PFSK-1 (cell line): ENCODE measurements around the gene IL2RA.

Experiments used
- FOXP2 ChIP-seq: optimal IDR thresholded peaks from 2 replicates; pipeline ENCODE3; 2011; ENCODE audit warnings: borderline replicate concordance, control low read depth, inconsistent platforms; ENCODE audit not compliant: insufficient read depth; ENCODE audit errors: extremely low read length, extremely low read depth
- POLR2AphosphoS5 ChIP-seq: IDR thresholded peaks from 2 replicates; pipeline ENCODE4 v1.6.1; 2012; ENCODE audit warnings: low read depth, mild to moderate bottlenecking, control low read depth, low read length, moderate library complexity
- REST ChIP-seq, 2 experiments: IDR thresholded peaks; 2 replicates each; pipeline versions ENCODE4 v1.6.1 to v1.8.0; 2011 to 2012; ENCODE audit warnings: low read depth in 2 of 2, low read length in 2 of 2, control low read depth in 1 of 2, inconsistent platforms in 1 of 2, mild to moderate bottlenecking in 1 of 2, moderate library complexity in 1 of 2; ENCODE audit not compliant: insufficient read depth in 1 of 2
- SIN3A ChIP-seq: IDR thresholded peaks from 2 replicates; pipeline ENCODE4 v1.6.1; 2012; ENCODE audit warnings: mild to moderate bottlenecking, low read length, moderate library complexity, borderline replicate concordance; ENCODE audit not compliant: insufficient read depth
- TAF1 ChIP-seq: IDR thresholded peaks from 2 replicates; pipeline ENCODE4 v1.6.1; 2012; ENCODE audit warnings: low read length, control low read depth, borderline replicate concordance; ENCODE audit not compliant: insufficient read depth

Gene IL2RA

GRCh38 chr10:5992398-5992797, 69.8 kb downstream of the IL2RA start:
- TF ChIP-seq POLR2AphosphoS5 (no peak), REST (IDR thresholded peaks at IDR 0.05; ENCODE audit: insufficient read depth in 1 of 2, low read depth in 2 of 2, low read length in 2 of 2) (no peak), TAF1 (no peak), SIN3A (no peak), FOXP2 (no peak)

- no peak for TF ChIP-seq REST (IDR thresholded peaks at IDR 0.05; ENCODE audit: insufficient read depth in 1 of 2, low read depth in 2 of 2, low read length in 2 of 2)
- TF ChIP-seq POLR2AphosphoS5 = no peak
- no peak for TF ChIP-seq TAF1
- TF ChIP-seq FOXP2 = no peak
- TF ChIP-seq SIN3A = no peak
These were observed 70.5 kb downstream of the IL2RA start for GRCh38 chr10:5991708-5992107.

GRCh38 chr10:5989756-5990155, 72.4 kb downstream of the IL2RA start:
- TF ChIP-seq FOXP2 = no peak

- TF ChIP-seq TAF1 (no peak), FOXP2 (no peak), SIN3A (no peak), REST (IDR thresholded peaks at IDR 0.05; ENCODE audit: insufficient read depth in 1 of 2, low read depth in 2 of 2, low read length in 2 of 2) (no peak), POLR2AphosphoS5 (no peak)
These were observed 73.7 kb downstream of the IL2RA start for GRCh38 chr10:5988336-5988920.

- TF ChIP-seq SIN3A = no peak
- no peak for TF ChIP-seq FOXP2
- no peak for TF ChIP-seq TAF1
- no peak for TF ChIP-seq POLR2AphosphoS5
- TF ChIP-seq REST (IDR thresholded peaks at IDR 0.05; ENCODE audit: insufficient read depth in 1 of 2, low read depth in 2 of 2, low read length in 2 of 2) = no peak
These were observed 74.4 kb downstream of the IL2RA start for GRCh38 chr10:5987747-5988146.
